Thoracic aorta (tissue), 2 donors: ENCODE measurements around the gene DENND6B. TPM values are rescaled to one million over a fixed set of nuclear protein-coding genes. Genes with fewer than 3 reads are reported as not detected.

Experiments used
- ATAC-seq: fragments of 150-250 bp; one replicate; pipeline ENCODE4 v1.8.0; 2017; ENCODE audit warnings: low read depth; ENCODE audit not compliant: insufficient number of reproducible peaks, low FRiP score
- DNase-seq: peaks from one replicate; pipeline ENCODE4 v3.0.0-alpha.2; 2020; ENCODE audit warnings: low spot score
- H3K27ac ChIP-seq, 2 donors: fragments of 200-600 bp; sonication (generic); 1 replicate in 1 of 2; 2 replicates in 1 of 2; pipeline ENCODE4 v1.5.1; 2016; ENCODE audit warnings: mild to moderate bottlenecking in 2 of 2, moderate library complexity in 2 of 2
- H3K27me3 ChIP-seq: fragments of 200-600 bp; sonication (generic); replicated peaks from 2 replicates; pipeline ENCODE4 v1.6.0; 2016; ENCODE audit warnings: mild to moderate bottlenecking; ENCODE audit not compliant: insufficient read depth
- H3K36me3 ChIP-seq: fragments of 200-600 bp; sonication (generic); one replicate; pipeline ENCODE4 v1.5.1; 2016
- H3K4me1 ChIP-seq, 2 donors: fragments of 200-600 bp; sonication (generic); 1 replicate in 1 of 2; 2 replicates in 1 of 2; pipeline versions ENCODE4 v1.5.1 to v1.6.0; 2016; ENCODE audit warnings: low read depth in 2 of 2, mild to moderate bottlenecking in 1 of 2; ENCODE audit not compliant: control insufficient read depth in 1 of 2
- H3K4me3 ChIP-seq: fragments of 200-600 bp; sonication (generic); 2 replicates; pipeline ENCODE4 v1.5.1; 2016; ENCODE audit warnings: mild to moderate bottlenecking
- H3K9me3 ChIP-seq: fragments of 200-600 bp; sonication (generic); 2 replicates; pipeline ENCODE4 v1.5.1; 2016
- total RNA-seq, 2 donors: library from RNA; depleted of rRNA; stranded (reverse); fragments of >200 nt; gene quantifications; one replicate each; pipeline versions ENCODE4 v1.1.0 to v1.2.3, GENCODE V29; 2016
- TF ChIP-seq, protein P1 (sequence below): fragments of 200-600 bp; sonication (generic); IDR thresholded peaks from one replicate; pipeline ENCODE4 v1.5.1; 2019; ENCODE audit warnings: antibody characterized with exemption

The DENND6B gene
- total RNA-seq, 2 donors from 2014 or later = 4.2 to 6.0 TPM

- H3K4me1 ChIP-seq = peaks cover 30 to 56% of the 10 kb centered on the region in 2 donors
- DNase-seq (no peak), ATAC-seq (no peak)
These were observed 32.5 kb downstream of the DENND6B start for GRCh38 chr22:50294319-50294656.

GRCh38 chr22:50293441-50294318, 33.1 kb downstream of the DENND6B start:
- peak overlapping the region; percentile 67 for H3K4me3 ChIP-seq
- peaks cover 29 to 54% of the 10 kb centered on the region in 2 donors for H3K4me1 ChIP-seq
- H3K9me3 ChIP-seq = no peaks in the 10 kb centered on the region
- TF ChIP-seq, protein P1, sequence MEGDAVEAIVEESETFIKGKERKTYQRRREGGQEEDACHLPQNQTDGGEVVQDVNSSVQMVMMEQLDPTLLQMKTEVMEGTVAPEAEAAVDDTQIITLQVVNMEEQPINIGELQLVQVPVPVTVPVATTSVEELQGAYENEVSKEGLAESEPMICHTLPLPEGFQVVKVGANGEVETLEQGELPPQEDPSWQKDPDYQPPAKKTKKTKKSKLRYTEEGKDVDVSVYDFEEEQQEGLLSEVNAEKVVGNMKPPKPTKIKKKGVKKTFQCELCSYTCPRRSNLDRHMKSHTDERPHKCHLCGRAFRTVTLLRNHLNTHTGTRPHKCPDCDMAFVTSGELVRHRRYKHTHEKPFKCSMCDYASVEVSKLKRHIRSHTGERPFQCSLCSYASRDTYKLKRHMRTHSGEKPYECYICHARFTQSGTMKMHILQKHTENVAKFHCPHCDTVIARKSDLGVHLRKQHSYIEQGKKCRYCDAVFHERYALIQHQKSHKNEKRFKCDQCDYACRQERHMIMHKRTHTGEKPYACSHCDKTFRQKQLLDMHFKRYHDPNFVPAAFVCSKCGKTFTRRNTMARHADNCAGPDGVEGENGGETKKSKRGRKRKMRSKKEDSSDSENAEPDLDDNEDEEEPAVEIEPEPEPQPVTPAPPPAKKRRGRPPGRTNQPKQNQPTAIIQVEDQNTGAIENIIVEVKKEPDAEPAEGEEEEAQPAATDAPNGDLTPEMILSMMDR = no peak
- H3K27ac ChIP-seq = peak overlapping the region; percentile 84 to 96
- no peaks in the 10 kb centered on the region for H3K27me3 ChIP-seq
- DNase-seq = no peak
- peak; percentile 63 for ATAC-seq
- peaks cover 23% of the 10 kb centered on the region for H3K36me3 ChIP-seq

More at GRCh38 chr22:50294319-50294656, 32.5 kb downstream of the DENND6B start:
- peak overlapping the region; percentile 84 to 96 for H3K27ac ChIP-seq
- TF ChIP-seq, protein P1 = no peak
- peaks cover 17% of the 10 kb centered on the region for H3K36me3 ChIP-seq
- no peak overlapping the region for H3K4me3 ChIP-seq
- H3K27me3 ChIP-seq = no peaks in the 10 kb centered on the region
- H3K9me3 ChIP-seq = no peaks in the 10 kb centered on the region

- Histone ChIP-seq H3K4me1 (peaks cover 29 to 46% of the 10 kb centered on the region in 2 donors), H3K27me3 (no peaks in the 10 kb centered on the region), H3K27ac (peak overlapping the region; percentile 84 to 96), H3K36me3 (peaks cover 32% of the 10 kb centered on the region), H3K9me3 (no peaks in the 10 kb centered on the region), H3K4me3 (peak overlapping the region; percentile 67)
- no peak for ATAC-seq
- TF ChIP-seq, protein P1 = no peak
- no peak for DNase-seq
These were observed 34.0 kb downstream of the DENND6B start for GRCh38 chr22:50292643-50293440.

- TF ChIP-seq, protein P1 = no peak
- DNase-seq (no peak), ATAC-seq (no peak)
- H3K9me3 ChIP-seq = no peaks in the 10 kb centered on the region
- no peak overlapping the region for H3K4me3 ChIP-seq
- no peaks in the 10 kb centered on the region for H3K27me3 ChIP-seq
- peaks cover 22 to 28% of the 10 kb centered on the region in 2 donors for H3K4me1 ChIP-seq
- peaks cover 55% of the 10 kb centered on the region for H3K36me3 ChIP-seq
- H3K27ac ChIP-seq = no peak overlapping the region
These were observed 36.7 kb downstream of the DENND6B start for GRCh38 chr22:50289942-50290630.
